SK-N-SH treated with all-trans-retinoic acid at 6 μM for 48 hours (cell line): Measurements from ENCODE around the gene LRRC37A3.

Source experiments
- ATAC-seq: fragments of 200-7000 bp; cut with Tn5 transposase; 3 replicates; pipeline ENCODE4 v1.9.1; 2020; ENCODE audit warnings: mild to moderate bottlenecking, moderate library complexity
- ARNTL ChIP-seq: fragments of 450-650 bp; formaldehyde crosslinking; IDR thresholded peaks from 2 replicates; pipeline ENCODE4 v1.5.0; 2020; ENCODE audit warnings: low read depth, mild to moderate bottlenecking, moderate library complexity, borderline replicate concordance
- BACH2 ChIP-seq: fragments of 250-450 bp; sonication (Bioruptor Pico); IDR thresholded peaks from 2 replicates; pipeline ENCODE4 v1.9.0; 2021; ENCODE audit warnings: mild to moderate bottlenecking, borderline replicate concordance
- CREB5 ChIP-seq: fragments of 250-450 bp; sonication (Bioruptor Pico); IDR thresholded peaks from 2 replicates; pipeline ENCODE4 v1.5.1; 2020; ENCODE audit warnings: low read depth, mild to moderate bottlenecking, moderate library complexity
- CSDC2 ChIP-seq: fragments of 250-450 bp; sonication (Bioruptor Pico); IDR thresholded peaks from 2 replicates; pipeline ENCODE4 v1.5.0; 2020; ENCODE audit warnings: mild to moderate bottlenecking, moderate library complexity
- CSRNP3 ChIP-seq: fragments of 250-450 bp; sonication (Bioruptor Pico); IDR thresholded peaks from 2 replicates; pipeline ENCODE4 v1.5.1; 2021; ENCODE audit warnings: mild to moderate bottlenecking, moderate library complexity
- ISL1 ChIP-seq: fragments of 250-450 bp; sonication (Bioruptor Pico); IDR thresholded peaks from 2 replicates; pipeline ENCODE4 v2.1.2; 2022; ENCODE audit warnings: mild to moderate bottlenecking, moderate library complexity
- OSR1 ChIP-seq: fragments of 250-450 bp; sonication (Bioruptor Pico); IDR thresholded peaks from 2 replicates; pipeline ENCODE4 v1.8.0; 2022; ENCODE audit warnings: moderate library complexity, mild to moderate bottlenecking, inconsistent platforms
- PATZ1 ChIP-seq: fragments of 250-450 bp; sonication (Bioruptor Pico); IDR thresholded peaks from 2 replicates; pipeline ENCODE4 v1.8.0; 2020; ENCODE audit warnings: mild to moderate bottlenecking, moderate library complexity, borderline replicate concordance
- POU6F1 ChIP-seq: fragments of 250-450 bp; sonication (Bioruptor Pico); IDR thresholded peaks from 2 replicates; pipeline ENCODE4 v1.8.0; 2021; ENCODE audit warnings: low read depth, mild to moderate bottlenecking, moderate library complexity, borderline replicate concordance
- PPARA ChIP-seq: fragments of 250-450 bp; sonication (Bioruptor Pico); IDR thresholded peaks from 2 replicates; pipeline ENCODE4 v1.5.0; 2020; ENCODE audit warnings: mild to moderate bottlenecking, borderline replicate concordance
- RARB ChIP-seq: fragments of 250-450 bp; sonication (Bioruptor Pico); IDR thresholded peaks from 2 replicates; pipeline ENCODE4 v1.8.0; 2021; ENCODE audit warnings: mild to moderate bottlenecking, moderate library complexity
- SNAI2 ChIP-seq: fragments of 250-450 bp; sonication (Bioruptor Pico); IDR thresholded peaks from 2 replicates; pipeline ENCODE4 v1.5.0; 2020; ENCODE audit warnings: mild to moderate bottlenecking, moderate library complexity
- TCF4 ChIP-seq: fragments of 250-450 bp; sonication (Bioruptor Pico); IDR thresholded peaks from 2 replicates; pipeline ENCODE4 v1.8.0; 2021; ENCODE audit warnings: mild to moderate bottlenecking, moderate library complexity, borderline replicate concordance
- TOX ChIP-seq: fragments of 250-450 bp; sonication (Bioruptor Pico); IDR thresholded peaks from 2 replicates; pipeline ENCODE4 v1.8.0; 2021; ENCODE audit warnings: mild to moderate bottlenecking, moderate library complexity, borderline replicate concordance
- TSHZ2 ChIP-seq: fragments of 250-450 bp; sonication (Bioruptor Pico); IDR thresholded peaks from 2 replicates; pipeline ENCODE4 v1.5.0; 2020; ENCODE audit warnings: mild to moderate bottlenecking, moderate library complexity
- ZC3H10 ChIP-seq: fragments of 250-450 bp; sonication (Bioruptor Pico); IDR thresholded peaks from 2 replicates; pipeline ENCODE4 v1.5.1; 2021; ENCODE audit warnings: mild to moderate bottlenecking, moderate library complexity
- ZFP3 ChIP-seq: fragments of 250-450 bp; sonication (Bioruptor Pico); IDR thresholded peaks from 2 replicates; pipeline ENCODE4 v1.5.0; 2020; ENCODE audit warnings: mild to moderate bottlenecking, moderate library complexity
- ZFP30 ChIP-seq: fragments of 450-650 bp; formaldehyde crosslinking; IDR thresholded peaks from 2 replicates; pipeline ENCODE4 v1.5.0; 2022; ENCODE audit warnings: mild to moderate bottlenecking, moderate library complexity
- ZNF565 ChIP-seq: fragments of 450-650 bp; formaldehyde crosslinking; conservative IDR thresholded peaks from 2 replicates; pipeline ENCODE4 v1.5.0; 2020; ENCODE audit warnings: low read depth, mild to moderate bottlenecking, moderate library complexity
- ZNF8 ChIP-seq: fragments of 450-650 bp; formaldehyde crosslinking; IDR thresholded peaks from 2 replicates; pipeline ENCODE4 v1.5.0; 2020; ENCODE audit warnings: mild to moderate bottlenecking, moderate library complexity

LRRC37A3 gene

GRCh38 chr17:64941761-64942160 is 22.5 kb upstream of the LRRC37A3 start:
- no peak for ATAC-seq
- TF ChIP-seq RARB (CRISPR knock-in tag) (no peak), ZFP3 (CRISPR knock-in tag) (no peak), TSHZ2 (CRISPR knock-in tag) (no peak), OSR1 (CRISPR knock-in tag) (no peak), PPARA (CRISPR knock-in tag) (no peak), CSRNP3 (CRISPR knock-in tag) (no peak), ARNTL (CRISPR knock-in tag) (no peak), SNAI2 (no peak), ZNF8 (CRISPR knock-in tag) (no peak), PATZ1 (no peak), CSDC2 (CRISPR knock-in tag) (no peak), ISL1 (CRISPR knock-in tag) (no peak), ZNF565 (CRISPR knock-in tag) (no peak), CREB5 (CRISPR knock-in tag) (no peak)

GRCh38 chr17:64941045-64941444 is 21.8 kb upstream of the LRRC37A3 start:
- ATAC-seq, result no peak
- TF ChIP-seq ISL1 (CRISPR knock-in tag), result no peak
- no peak for TF ChIP-seq BACH2
- TF ChIP-seq ZNF8 (CRISPR knock-in tag), result no peak
- TF ChIP-seq ARNTL (CRISPR knock-in tag), result no peak
- no peak for TF ChIP-seq TCF4
- no peak for TF ChIP-seq TOX
- no peak for TF ChIP-seq PPARA (CRISPR knock-in tag)
- no peak for TF ChIP-seq ZFP30
- no peak for TF ChIP-seq TSHZ2 (CRISPR knock-in tag)
- TF ChIP-seq PATZ1, result no peak
- no peak for TF ChIP-seq ZC3H10
- no peak for TF ChIP-seq CREB5 (CRISPR knock-in tag)
- no peak for TF ChIP-seq OSR1 (CRISPR knock-in tag)
- TF ChIP-seq CSRNP3 (CRISPR knock-in tag), result no peak
- no peak for TF ChIP-seq POU6F1
